GM21367 (cell line): ENCODE results near the gene DCHS2.

Source experiments
- ATAC-seq: cut with Tn5 transposase; IDR thresholded peaks from one replicate; pipeline ENCODE4 v1.9.1; 2021; ENCODE audit not compliant: unreplicated experiment

The DCHS2 gene

DNA sequence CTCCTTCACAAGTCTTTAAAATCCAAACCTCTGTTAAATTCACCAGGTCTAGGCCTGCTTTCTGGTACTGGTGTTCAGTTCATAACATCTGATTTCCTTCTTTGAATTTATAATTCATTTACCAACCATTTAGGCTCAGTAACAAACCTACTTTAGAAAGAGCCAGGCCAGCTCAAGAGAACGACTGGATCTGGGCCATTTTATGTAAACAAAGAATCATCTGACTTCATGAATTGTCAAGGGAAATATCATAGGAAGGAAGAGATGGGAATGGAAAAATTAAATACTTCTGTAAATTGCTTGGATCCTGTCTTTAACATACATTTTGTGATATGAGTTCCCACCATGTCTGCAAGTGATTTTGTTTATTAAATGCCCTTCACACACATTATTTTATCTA is 36.5 kb downstream of the DCHS2 start:
- no peak for ATAC-seq

DNA sequence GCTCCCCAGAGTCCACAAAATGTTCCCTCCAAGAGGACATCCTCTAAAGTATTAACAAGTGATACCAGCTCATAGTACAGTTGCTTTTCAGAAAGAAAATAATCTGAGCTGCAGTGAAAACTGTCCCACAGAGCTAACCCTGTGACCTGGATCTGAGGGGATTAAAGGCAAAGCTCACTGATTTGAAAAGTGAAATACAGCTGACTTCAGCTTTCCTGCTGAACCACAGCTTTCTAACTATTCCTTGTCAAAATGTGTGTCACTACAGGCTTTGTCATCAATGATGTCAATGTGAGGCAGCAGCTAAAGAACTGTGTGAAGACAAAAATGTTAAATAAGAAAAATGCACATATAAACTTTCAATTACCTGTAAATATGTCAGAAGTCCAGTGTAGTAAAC is 36.9 kb downstream of the DCHS2 start:
- ATAC-seq = no peak

DNA sequence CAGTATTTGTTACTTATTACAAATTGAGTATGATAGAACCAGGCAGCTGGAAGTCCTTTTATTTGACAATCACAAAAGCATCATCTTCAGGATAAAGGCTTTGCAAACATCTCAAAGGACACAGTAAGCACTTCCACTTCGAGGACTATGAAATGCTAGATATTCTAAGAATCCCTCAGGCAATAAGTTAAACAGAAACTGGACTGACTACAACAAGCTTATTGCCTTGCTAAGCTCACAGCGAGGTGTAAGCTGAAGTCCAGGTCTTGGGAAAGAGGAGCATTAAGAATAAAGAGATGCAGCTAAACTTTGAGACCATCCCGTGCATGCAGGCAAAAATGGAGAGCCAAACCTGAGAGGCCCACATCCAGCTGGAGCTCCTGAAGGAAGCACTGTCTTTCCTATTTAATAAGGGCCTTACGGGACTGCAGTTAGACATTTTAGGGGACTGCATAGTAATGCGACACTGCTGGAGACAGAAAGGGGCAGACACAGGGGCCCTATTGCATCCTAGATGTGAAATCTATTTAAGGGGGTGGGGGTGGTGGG is 38.7 kb downstream of the DCHS2 start:
- no peak for ATAC-seq

DNA sequence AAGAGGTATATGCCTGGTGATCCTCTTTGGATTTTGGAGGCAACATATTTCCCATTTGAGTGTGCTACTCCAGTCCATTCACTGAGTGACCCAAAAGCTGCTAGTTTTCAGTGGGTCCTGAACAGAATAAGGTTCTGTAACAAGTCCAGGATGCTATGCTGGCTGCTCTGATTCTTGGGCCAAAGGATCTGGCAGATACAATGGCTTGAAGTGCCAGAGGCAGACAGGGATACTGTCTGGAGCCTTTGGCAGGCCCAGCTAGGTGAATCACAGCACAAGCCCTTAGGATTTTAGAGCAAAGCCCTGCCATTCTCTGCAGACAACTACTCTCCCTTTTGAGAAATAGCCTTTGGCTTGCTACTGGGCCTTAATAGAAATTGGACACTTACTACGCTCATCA is 40.6 kb downstream of the DCHS2 start:
- ATAC-seq = no peak

DNA sequence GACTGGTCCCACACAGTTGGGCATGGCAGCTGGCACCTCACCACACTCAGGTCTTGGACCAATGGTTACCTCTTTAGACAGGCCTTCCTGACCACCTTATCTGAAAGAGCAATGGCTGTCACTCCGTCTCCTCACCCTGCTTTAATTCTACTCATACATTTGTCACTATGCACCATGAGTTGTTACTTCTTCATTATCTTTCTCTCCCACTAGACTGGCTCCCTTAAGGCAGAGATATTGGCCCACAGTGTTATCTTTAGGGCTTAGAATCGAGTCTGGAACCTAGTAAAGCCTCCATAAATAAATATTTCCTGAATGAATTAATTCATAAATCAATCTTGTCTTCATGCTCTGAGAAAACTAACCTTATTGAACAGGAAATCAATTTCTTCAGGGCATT is 46.6 kb downstream of the DCHS2 start:
- ATAC-seq = no peak

DNA sequence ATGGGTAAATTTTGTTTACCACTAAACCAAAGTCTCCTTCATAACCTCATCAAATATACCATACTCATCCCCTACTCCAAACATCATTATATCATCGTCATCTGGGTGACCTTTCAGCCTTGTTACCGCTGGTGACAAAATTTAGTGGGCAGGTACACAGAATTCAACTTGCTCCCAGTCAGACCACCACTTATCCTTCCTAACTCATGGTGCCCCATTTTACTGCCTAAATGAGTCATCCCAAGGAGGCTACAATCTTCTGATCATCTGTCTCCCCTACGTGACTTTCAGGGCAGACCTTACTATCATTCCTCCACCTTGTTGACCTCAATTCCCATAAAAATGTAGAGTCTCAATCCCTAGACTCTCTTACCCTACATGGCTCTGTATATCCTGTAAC is 49.6 kb downstream of the DCHS2 start:
- no peak for ATAC-seq

DNA sequence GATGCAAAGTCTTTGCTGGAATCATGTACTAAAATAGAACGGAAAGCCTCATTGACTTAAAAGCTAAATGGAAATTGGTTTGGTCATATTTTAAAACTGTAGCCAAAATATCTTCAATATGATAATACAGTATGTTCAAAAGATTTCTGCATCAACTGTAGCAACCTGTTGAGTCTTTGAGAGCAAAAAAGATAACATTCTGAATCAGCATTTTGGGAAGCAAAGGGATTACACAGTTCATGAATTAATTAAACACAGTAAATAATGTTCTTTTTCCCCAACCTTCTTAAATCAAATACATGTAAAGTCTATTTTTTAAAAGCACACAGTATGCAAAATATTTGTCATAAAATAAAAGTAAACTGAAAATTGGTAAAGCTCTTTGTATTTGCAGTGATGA is 50.5 kb downstream of the DCHS2 start:
- no peak for ATAC-seq

DNA sequence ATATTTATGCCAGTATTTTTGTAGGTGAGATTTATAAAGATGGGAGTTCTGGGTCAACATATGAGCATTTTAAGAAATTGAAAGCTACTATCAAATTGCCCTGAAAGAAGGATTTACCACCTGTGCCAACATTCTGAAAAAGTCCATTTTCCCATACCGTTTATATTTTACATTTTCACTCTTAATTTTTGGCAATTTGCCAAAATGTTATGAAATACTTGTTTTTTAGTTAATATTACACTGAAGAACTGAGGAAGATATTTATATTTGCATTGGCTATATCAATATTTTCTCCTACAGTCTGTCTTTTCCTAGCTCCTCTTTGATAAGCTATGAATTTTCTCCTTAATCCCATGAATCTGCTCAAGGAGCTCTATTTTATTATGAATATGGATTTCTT is 52.4 kb downstream of the DCHS2 start:
- ATAC-seq = no peak

DNA sequence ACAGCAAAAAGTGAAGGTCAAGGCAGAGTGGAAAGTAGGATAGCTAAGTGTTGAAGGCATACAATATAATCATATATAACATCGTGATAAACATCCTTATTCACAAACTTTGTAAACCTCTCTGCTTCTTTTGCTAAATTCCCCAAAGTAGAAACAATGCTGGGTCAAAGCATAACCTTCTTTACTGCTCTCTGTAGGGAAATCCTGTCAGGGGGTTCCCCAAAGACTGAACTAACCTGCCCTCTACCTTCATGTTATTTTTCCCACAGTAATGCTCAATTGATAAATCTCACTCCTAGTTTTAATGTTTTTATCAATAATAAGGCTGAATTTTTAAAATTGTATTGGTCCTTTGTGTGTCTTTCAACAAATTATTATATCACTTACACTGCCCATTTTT is 55.7 kb downstream of the DCHS2 start:
- ATAC-seq = no peak

DNA sequence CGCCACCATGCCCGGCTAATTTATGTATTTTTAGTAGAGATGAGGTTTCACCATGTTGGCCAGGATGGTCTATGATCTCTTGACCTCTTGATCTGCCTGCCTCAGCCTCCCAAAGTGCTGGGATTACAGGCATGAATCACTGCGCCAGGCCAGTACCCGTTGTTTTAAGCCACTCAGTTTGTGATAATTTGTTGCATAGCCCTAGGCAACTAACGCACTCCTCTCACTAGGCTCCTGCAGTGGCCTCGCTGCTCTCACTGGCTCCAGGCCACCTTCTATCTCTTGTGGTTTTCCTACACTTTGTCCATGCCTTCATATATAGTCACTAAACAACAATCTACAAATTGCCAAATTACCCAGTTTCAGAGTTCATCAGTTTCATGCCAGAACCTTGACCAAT is 58.1 kb downstream of the DCHS2 start:
- no peak for ATAC-seq

DNA sequence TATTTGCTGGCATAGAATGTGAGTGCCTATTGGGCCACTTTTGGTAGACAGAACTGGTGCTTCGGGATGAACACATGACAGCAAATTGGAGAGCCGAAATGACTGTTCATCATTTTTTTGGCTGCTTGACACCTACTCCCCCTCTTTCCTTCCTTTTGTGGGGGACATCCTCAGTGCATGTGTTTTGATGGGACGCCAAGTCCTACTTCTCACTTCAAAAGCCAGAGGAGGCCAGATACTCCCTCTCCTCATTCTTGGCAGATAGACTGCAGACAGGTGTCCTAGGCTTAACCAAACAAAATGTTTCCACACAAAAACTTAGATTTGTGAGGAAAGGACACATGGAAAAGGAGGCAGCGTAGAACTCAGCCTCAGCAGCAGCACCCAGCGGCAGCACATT is 62.4 kb downstream of the DCHS2 start:
- ATAC-seq = no peak

DNA sequence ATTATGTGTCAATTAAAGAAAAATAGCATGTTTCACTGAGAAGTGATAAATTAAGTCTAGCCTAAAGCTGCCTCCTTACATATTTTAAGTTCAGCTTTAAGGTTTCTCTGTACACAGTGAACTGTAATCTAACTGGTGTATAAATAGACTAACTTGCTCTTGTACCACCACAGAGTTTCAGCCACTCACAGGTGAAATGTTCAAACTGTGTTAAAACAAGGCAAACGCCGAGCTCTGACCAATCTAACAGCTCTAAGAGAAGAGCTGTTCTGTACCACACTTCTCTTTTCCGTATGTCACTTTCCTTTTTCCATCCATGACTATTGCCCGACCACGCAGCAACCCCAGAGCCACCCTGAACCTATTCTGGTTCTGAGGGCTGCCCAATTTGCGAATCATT is 64.5 kb downstream of the DCHS2 start:
- no peak for ATAC-seq

DNA sequence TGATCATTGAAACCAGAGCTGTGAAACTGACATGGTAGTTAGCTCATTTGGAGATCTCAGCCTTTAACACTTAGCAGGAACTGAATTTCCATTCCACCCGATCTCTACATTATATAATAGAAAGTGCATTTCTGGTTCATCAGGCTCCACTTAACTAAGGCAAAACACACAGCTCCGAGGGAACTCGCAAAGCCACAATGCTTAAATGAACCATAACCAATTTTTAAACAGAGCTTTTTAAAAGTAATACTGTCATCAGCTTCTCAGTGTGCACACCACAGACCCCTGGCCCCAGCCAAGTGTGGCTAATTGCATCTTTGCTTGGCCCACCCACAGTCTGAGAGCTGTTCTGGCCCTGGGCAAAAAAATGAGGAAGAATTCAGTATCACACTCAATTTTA is 66.1 kb downstream of the DCHS2 start:
- no peak for ATAC-seq

DNA sequence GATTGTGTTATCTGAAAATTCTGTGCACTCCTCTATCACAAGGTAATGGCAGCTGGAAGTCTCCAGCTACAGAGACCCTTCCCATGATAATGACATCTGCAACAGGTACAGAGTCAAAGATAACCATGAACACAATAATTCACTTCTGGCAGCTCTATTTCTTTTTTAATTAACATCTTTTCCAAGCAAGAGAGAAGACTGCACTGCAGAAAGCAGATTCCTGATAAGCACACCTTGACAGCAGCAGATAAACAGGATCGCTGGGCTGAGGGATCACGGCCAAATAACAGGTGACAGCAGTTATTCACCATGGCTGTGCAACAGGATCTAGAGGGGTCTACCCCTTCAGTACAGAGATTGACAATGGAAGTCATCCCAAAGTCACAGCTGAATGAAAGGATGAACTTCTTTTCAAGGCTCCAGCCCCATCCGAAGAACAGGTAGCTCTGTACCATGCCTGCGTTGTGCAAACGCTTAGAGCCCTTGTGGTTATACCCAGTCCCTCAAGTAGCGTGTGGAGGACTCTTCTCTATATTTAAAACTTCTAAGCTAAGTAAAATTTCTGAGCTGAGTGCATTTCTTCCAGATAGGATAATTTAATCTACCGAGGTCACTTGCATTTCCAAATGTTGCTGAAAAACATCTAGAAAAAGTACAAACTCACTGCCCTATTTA is 66.7 kb downstream of the DCHS2 start:
- ATAC-seq = no peak

DNA sequence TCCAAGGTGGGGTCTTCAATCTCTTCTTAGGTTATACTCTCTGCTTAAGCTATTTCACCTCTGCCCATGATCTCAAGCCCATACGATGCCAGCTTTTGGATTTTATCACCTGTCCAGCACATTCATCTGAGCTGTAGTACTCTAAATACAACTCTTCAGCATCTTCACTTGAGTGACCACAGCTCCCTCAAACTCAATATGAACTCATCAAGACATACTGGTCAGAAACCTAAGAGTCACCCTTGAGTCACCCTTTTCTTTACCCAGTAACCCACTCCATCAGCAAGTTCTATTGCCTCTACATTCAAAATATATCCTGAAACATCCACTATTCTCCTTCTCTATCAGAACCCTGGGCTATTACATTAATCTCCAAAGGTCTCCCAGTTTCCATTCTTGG is 69.4 kb downstream of the DCHS2 start:
- no peak for ATAC-seq

DNA sequence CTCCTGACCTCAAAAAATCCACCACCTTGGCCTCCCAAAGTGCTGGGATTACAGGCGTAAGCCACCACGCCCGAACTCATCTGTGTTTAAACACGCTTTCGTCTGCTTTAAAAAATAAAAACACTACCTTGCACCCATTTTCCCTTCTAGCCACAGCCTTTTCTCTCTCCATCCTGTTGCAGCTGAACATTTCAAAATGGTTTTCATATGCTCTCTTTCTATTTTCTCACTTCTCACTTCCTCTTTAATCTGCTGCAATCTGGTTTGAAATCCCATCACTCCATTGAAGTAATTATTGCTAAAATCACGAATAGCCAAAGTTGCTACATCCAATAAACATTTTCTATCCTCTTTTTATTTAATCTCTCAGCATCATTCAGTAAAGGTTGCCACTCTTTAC is 70.0 kb downstream of the DCHS2 start:
- ATAC-seq = peak; percentile 65

DNA sequence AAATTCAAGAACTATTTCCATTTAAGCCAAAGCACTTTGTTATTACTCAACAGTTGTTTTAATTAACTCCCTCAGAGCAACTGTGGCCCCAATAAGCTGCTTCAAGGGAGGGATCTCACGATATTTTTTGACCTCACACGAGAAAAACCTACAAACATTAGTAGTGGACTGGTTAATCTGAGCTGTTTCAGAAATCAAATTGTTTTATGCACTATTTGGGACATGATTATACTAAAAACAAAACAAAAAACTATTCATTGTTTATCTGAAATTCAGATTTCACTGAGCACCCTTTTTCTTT is 74.3 kb downstream of the DCHS2 start:
- ATAC-seq = no peak

DNA sequence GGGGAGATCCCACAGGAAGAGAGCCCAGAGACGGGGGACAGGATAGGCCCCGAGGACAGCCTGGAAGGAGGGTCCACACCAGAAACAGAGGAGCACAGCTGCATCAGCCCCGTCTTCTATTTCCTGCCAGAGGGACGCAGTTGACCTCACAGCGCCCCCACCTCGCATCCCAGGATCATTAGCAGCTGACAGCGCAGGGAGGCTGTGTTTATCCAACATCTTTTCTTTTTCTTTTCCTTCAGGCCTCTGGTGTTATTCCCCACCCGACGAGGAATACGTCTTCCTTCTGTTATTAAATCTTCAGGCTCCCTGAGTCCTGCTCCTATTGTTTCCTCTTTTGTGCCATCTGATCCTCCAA is 75.4 kb downstream of the DCHS2 start:
- peak; percentile 29 for ATAC-seq

DNA sequence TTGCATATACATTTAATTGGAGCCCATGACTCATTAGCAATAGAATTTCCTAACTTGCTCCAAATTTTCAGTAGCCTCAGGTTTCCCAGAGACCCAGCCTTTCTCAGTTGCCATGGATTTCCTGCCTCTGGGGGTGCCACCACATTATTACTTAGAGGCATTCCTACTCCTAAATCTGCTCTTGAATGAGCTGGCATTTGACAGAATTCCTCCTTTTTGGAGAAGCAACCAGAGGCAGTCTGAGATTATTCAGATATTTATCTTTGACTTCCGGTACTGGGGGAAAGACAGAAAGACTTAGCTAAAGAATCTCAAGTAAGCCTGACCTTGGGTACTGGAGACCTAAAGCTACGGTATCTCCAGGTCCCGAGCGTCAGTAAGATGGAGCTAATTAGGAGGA is 76.3 kb downstream of the DCHS2 start:
- no peak for ATAC-seq

DNA sequence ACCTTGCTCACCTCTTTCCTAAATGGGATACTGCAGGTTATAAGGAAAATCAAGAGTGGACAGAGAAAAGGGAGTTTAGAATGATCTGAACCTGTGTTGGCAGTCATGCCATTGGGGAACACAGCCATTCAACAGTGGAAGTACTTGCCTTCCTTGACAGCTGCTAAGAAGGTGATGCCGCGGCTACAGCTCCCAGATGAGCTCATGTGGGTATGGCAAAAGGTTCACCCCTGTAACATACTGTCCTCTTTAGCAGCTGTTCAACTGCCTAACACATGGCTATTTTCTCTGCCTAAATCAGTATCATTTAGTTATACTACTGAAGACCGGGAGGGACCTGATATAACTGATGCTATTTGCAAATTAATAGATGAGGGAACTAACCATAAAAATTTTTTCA is 76.8 kb downstream of the DCHS2 start:
- no peak for ATAC-seq

DNA sequence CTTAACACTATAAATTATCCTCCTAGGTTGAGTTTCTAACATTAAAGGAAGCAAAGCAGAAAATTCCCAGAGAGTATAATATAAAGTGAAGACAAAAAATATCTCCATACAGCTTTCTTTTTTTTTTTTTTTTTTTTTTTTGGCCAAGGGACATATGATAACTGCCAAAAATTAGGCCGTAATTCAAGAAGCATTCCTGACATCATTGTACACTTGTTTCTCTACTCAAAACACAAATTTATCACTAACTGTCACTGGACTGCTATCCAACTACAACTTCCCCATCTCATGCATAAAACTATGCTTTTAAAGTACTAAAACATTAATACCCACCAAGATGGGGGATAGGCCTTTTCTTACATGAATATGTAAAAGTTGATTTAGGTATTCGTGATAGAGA is 77.2 kb downstream of the DCHS2 start:
- ATAC-seq = no peak

DNA sequence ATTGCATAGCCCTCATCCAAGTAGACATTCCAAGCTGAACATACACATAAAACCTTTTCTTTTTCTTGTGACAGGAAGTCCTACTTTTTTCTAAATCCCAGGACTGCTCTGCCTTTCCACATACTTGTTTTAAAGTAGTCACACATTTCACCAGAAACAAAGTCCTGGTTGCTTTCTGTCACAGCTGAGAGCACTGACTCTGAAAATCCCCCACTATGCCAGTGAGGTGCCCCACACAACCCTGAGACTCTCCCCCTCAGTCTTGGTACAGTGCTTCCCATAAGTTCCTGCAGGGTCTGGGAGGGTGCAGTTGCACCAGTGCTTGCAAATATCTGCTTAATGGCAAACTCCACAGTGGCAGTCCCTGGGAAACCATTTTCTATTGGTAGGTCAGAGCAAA is 84.2 kb downstream of the DCHS2 start:
- ATAC-seq = no peak

DNA sequence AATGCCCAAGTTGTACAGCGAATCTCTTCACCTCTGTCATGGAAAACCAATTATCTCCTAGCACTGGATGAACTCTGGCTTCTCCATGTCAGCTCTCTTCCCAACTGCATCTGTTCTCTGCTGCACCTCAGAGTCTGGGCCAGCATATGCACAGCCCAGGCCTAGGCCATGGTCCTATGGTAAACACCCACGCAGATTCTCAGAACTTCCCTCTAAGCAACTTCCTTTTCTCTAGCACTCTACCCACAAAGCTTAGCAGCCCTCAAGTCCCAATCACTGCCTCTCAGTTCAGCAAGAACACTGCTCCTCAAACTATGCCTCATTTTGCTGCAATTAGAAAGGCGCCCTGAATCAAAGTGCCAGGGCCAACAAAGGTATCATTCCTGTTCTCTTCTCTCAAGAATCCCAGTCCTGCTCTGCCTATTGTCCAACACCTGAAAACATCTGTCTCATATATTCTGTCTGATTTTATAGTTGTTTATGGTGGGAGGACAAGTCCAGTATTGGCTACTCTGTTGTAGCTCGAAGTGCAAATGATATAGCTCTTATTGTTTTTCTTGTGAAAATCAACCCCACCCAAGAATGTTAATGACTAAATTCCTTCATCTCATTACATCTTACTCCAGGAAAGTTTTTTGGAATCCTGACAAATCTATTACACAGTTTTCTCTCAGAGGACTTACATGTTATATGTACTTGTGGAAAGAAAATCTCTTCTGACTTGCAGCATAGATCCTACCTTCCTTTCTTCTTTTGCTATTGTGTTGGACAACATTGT is 85.4 kb downstream of the DCHS2 start:
- peak; percentile 95 for ATAC-seq
